HepG2 (cell line): Measurements from ENCODE around the gene BICRAL. TPM values are rescaled to one million over a fixed set of nuclear protein-coding genes. Genes with fewer than 3 reads are reported as not detected.

Source experiments
- ASH2L ChIP-seq: fragments of 300-600, 200-600 bp; sonication (generic); IDR thresholded peaks from 2 replicates; pipeline ENCODE4 v1.7.0; 2017; ENCODE audit warnings: low read depth, mild to moderate bottlenecking, moderate library complexity, mixed read lengths, low read length; ENCODE audit not compliant: insufficient read length
- CEBPG ChIP-seq: IDR thresholded peaks from 2 replicates; pipeline ENCODE4 v1.6.1; 2016
- ELF3 ChIP-seq: IDR thresholded peaks from 2 replicates; pipeline ENCODE4 v1.6.1; 2016; ENCODE audit warnings: missing genetic modification reagents, missing compliant biosample characterization
- EP300 ChIP-seq, 3 experiments: sonication (generic) in 1 of 3; formaldehyde crosslinking in 1 of 3; IDR thresholded peaks; 2 replicates each; pipeline versions ENCODE4 v1.5.1 to v1.6.1; 2011 to 2020; ENCODE audit warnings: low read depth in 2 of 3, low read length in 2 of 3, borderline replicate concordance in 1 of 3, improper control_type of control experiment in 1 of 3, mild to moderate bottlenecking in 1 of 3, missing genetic modification reagents in 1 of 3, moderate library complexity in 1 of 3
- ETV5 ChIP-seq: IDR thresholded peaks from 2 replicates; pipeline ENCODE4 v1.6.1; 2018; ENCODE audit warnings: missing biosample characterization, missing genetic modification reagents, inconsistent platforms, borderline replicate concordance
- GABPB1 ChIP-seq: IDR thresholded peaks from 2 replicates; pipeline ENCODE4 v1.6.1; 2016; ENCODE audit warnings: mild to moderate bottlenecking, missing genetic modification reagents, moderate library complexity, missing compliant biosample characterization
- GATAD1 ChIP-seq: IDR thresholded peaks from 2 replicates; pipeline ENCODE4 v1.6.1; 2016; ENCODE audit warnings: missing genetic modification reagents, missing compliant biosample characterization
- HNF4A ChIP-seq: sonication (generic); formaldehyde crosslinking; IDR thresholded peaks from 2 replicates; pipeline ENCODE4 v1.4.0; 2020; ENCODE audit warnings: missing genetic modification reagents
- NFKBIZ ChIP-seq: IDR thresholded peaks from 2 replicates; pipeline ENCODE4 v1.6.1; 2018; ENCODE audit warnings: missing genetic modification reagents, missing compliant biosample characterization
- RFXANK ChIP-seq: IDR thresholded peaks from 2 replicates; pipeline ENCODE4 v1.6.1; 2016
- SIN3B ChIP-seq: fragments of 150-350 bp; IDR thresholded peaks from 2 replicates; pipeline ENCODE4 v1.6.1; 2014; ENCODE audit warnings: low read length
- SP1 ChIP-seq, 2 experiments: fragments of 450-650 bp in 1 of 2; sonication (generic) in 1 of 2; formaldehyde crosslinking in 1 of 2; IDR thresholded peaks; 2 replicates each; pipeline versions ENCODE4 v1.4.0 to v1.6.1; 2016 to 2020; ENCODE audit warnings: missing genetic modification reagents in 1 of 2
- THAP11 ChIP-seq: IDR thresholded peaks from 2 replicates; pipeline ENCODE4 v1.6.1; 2016; ENCODE audit warnings: missing biosample characterization, missing genetic modification reagents
- ZC3H4 ChIP-seq: sonication (generic); formaldehyde crosslinking; IDR thresholded peaks from 2 replicates; pipeline ENCODE4 v1.4.0; 2020; ENCODE audit warnings: missing genetic modification reagents, borderline replicate concordance
- ZFP82 ChIP-seq: sonication (generic); formaldehyde crosslinking; IDR thresholded peaks from 2 replicates; pipeline ENCODE4 v1.5.1; 2020; ENCODE audit warnings: mild to moderate bottlenecking, missing genetic modification reagents, borderline replicate concordance
- ZNF33A ChIP-seq: sonication (generic); formaldehyde crosslinking; IDR thresholded peaks from 2 replicates; pipeline ENCODE4 v1.5.1; 2020; ENCODE audit warnings: missing genetic modification reagents, mild to moderate bottlenecking, moderate library complexity, borderline replicate concordance
- ZNF629 ChIP-seq: sonication (generic); formaldehyde crosslinking; conservative IDR thresholded peaks from 2 replicates; pipeline ENCODE4 v1.5.0; 2020; ENCODE audit warnings: missing genetic modification reagents
- ZNF672 ChIP-seq: sonication (generic); formaldehyde crosslinking; IDR thresholded peaks from 2 replicates; pipeline ENCODE4 v1.8.1; 2022; ENCODE audit warnings: missing genetic modification reagents
- ZNF724P ChIP-seq: sonication (generic); formaldehyde crosslinking; IDR thresholded peaks from 2 replicates; pipeline ENCODE4 v1.8.0; 2022; ENCODE audit warnings: missing genetic modification reagents, borderline replicate concordance
- ZNF746 ChIP-seq: sonication (generic); formaldehyde crosslinking; IDR thresholded peaks from 2 replicates; pipeline ENCODE4 v1.8.0; 2022; ENCODE audit warnings: mild to moderate bottlenecking, missing genetic modification reagents
- ZNF75D ChIP-seq: sonication (generic); formaldehyde crosslinking; IDR thresholded peaks from 2 replicates; pipeline ENCODE4 v1.8.1; 2023; ENCODE audit warnings: missing genetic modification reagents, mild to moderate bottlenecking, borderline replicate concordance
- polyA plus RNA-seq, 8 experiments: library from polyadenylated mRNA; depleted of rRNA in 3 of 8; stranded (reverse) in 7 of 8; unstranded in 1 of 8; fragments of >200 nt; fragmentation: Illumina TruSeq in 4 of 8; extraction: Trizol in 4 of 8; gene quantifications; 2 replicates each; pipeline versions ENCODE4 v1.2.1 to v1.2.3, GENCODE V29; 2011 to 2016; ENCODE audit warnings: low read depth in 4 of 8, missing spikeins in 1 of 8, mixed read lengths in 1 of 8; ENCODE audit not compliant: insufficient read depth in 1 of 8
- total RNA-seq, 5 experiments: library from RNA; depleted of rRNA; stranded (reverse); fragments of >200 nt; fragmentation: Illumina TruSeq; extraction: Trizol; gene quantifications; 2 replicates each; pipeline ENCODE4 v1.2.3, GENCODE V29; 2016; ENCODE audit warnings: low read depth in 1 of 5
- TF ChIP-seq, protein P1 (sequence below): IDR thresholded peaks from 2 replicates; pipeline ENCODE4 v1.6.1; 2012; ENCODE audit warnings: inconsistent platforms
- TF ChIP-seq, protein P2 (sequence below), 2 experiments: sonication (generic) in 1 of 2; formaldehyde crosslinking in 1 of 2; IDR thresholded peaks; 2 replicates each; pipeline versions ENCODE4 v1.4.0 to v1.6.1; 2018 to 2020; ENCODE audit warnings: missing genetic modification reagents in 2 of 2, borderline replicate concordance in 1 of 2, low read depth in 1 of 2, mild to moderate bottlenecking in 1 of 2, missing biosample characterization in 1 of 2
- TF ChIP-seq, protein P3 (sequence below): IDR thresholded peaks from 2 replicates; pipeline ENCODE4 v1.6.1; 2016; ENCODE audit warnings: missing compliant biosample characterization, missing genetic modification reagents, borderline replicate concordance
- TF ChIP-seq, protein P4 (sequence below): sonication (generic); formaldehyde crosslinking; IDR thresholded peaks from 2 replicates; pipeline ENCODE4 v1.8.0; 2022; ENCODE audit warnings: mild to moderate bottlenecking, missing genetic modification reagents, moderate library complexity
- TF ChIP-seq, protein P5 (sequence below): sonication (generic); formaldehyde crosslinking; IDR thresholded peaks from 2 replicates; pipeline ENCODE4 v1.5.0; 2020; ENCODE audit warnings: mild to moderate bottlenecking, missing genetic modification reagents

Gene BICRAL
- total and polyA plus RNA-seq, 2 of the 13 experiments (the other 11 are each of a cell fraction or from before 2014, with no cell fraction given) = 5.0 to 13.5 TPM

DNA sequence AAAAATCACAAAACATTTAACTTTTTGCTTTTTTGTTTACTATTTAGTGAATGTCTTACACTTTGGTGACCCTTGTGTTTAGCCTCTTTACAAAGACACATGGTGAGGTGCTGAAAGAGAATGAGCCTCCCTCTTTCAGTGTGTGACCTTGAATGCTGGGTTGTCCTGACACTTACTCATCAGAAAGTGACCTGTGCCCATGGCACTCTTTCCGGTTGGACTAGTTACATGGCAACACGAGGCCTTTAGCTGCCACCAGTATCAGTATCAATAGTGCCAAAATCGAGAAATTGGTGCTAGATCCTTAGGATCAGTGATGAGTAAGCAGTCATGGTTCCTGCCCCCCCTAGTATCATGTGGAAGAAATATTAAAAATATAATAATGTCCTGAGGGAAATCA is 95.8 kb downstream of the BICRAL start (continued):
- TF ChIP-seq CEBPG (CRISPR knock-in tag) = no peak
- peak; percentile 77 for TF ChIP-seq GATAD1 (CRISPR knock-in tag)
- TF ChIP-seq HNF4A (CRISPR knock-in tag) = peak; percentile 18; the same call in 1 of the 2 replicates
- TF ChIP-seq GABPB1 (CRISPR knock-in tag) = peak; percentile 57; the same call in 1 of the 2 replicates
- TF ChIP-seq ZNF33A = no peak
- TF ChIP-seq, protein P1, sequence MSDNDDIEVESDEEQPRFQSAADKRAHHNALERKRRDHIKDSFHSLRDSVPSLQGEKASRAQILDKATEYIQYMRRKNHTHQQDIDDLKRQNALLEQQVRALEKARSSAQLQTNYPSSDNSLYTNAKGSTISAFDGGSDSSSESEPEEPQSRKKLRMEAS = peak; percentile 62
- TF ChIP-seq ZNF629 (CRISPR knock-in tag) = peak; percentile 58
- TF ChIP-seq EP300 (IDR thresholded peaks at IDR 0.05; ENCODE audit: low read depth in 2 of 2, low read length in 2 of 2) = no peak
- TF ChIP-seq EP300 (CRISPR knock-in tag; IDR thresholded peaks at IDR 0.05; ENCODE audit: borderline replicate concordance) = no peak
- TF ChIP-seq ASH2L = peak; percentile 26
- peak; percentile 90 for TF ChIP-seq ETV5
- TF ChIP-seq, protein P2, sequence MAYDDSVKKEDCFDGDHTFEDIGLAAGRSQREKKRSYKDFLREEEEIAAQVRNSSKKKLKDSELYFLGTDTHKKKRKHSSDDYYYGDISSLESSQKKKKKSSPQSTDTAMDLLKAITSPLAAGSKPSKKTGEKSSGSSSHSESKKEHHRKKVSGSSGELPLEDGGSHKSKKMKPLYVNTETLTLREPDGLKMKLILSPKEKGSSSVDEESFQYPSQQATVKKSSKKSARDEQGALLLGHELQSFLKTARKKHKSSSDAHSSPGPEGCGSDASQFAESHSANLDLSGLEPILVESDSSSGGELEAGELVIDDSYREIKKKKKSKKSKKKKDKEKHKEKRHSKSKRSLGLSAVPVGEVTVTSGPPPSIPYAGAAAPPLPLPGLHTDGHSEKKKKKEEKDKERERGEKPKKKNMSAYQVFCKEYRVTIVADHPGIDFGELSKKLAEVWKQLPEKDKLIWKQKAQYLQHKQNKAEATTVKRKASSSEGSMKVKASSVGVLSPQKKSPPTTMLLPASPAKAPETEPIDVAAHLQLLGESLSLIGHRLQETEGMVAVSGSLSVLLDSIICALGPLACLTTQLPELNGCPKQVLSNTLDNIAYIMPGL (CRISPR knock-in tag; IDR thresholded peaks at IDR 0.05; ENCODE audit: borderline replicate concordance in 1 of 2, low read depth in 1 of 2) = 0 out of 4 replicates have a peak, but pooled peaks of 1 of the 2 experiments have one; percentile 13
- TF ChIP-seq THAP11 (CRISPR knock-in tag) = peak; percentile 53; the same call in 1 of the 2 replicates
- TF ChIP-seq ZNF746 = no peak
- no peak for TF ChIP-seq ZFP82 (CRISPR knock-in tag)
- no peak for TF ChIP-seq ZC3H4 (CRISPR knock-in tag)
- TF ChIP-seq SP1 (IDR thresholded peaks at IDR 0.05) = no peak
- 0 out of 2 replicates have a peak, but pooled peaks have one; percentile 7 for TF ChIP-seq SP1 (CRISPR knock-in tag; IDR thresholded peaks at IDR 0.05)
- no peak for TF ChIP-seq ZNF672 (CRISPR knock-in tag)
- no peak for TF ChIP-seq ZNF75D
- TF ChIP-seq, protein P3, sequence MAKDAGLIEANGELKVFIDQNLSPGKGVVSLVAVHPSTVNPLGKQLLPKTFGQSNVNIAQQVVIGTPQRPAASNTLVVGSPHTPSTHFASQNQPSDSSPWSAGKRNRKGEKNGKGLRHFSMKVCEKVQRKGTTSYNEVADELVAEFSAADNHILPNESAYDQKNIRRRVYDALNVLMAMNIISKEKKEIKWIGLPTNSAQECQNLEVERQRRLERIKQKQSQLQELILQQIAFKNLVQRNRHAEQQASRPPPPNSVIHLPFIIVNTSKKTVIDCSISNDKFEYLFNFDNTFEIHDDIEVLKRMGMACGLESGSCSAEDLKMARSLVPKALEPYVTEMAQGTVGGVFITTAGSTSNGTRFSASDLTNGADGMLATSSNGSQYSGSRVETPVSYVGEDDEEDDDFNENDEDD (CRISPR knock-in tag) = peak; percentile 33; the same call in 1 of the 2 replicates
- TF ChIP-seq, protein P4, sequence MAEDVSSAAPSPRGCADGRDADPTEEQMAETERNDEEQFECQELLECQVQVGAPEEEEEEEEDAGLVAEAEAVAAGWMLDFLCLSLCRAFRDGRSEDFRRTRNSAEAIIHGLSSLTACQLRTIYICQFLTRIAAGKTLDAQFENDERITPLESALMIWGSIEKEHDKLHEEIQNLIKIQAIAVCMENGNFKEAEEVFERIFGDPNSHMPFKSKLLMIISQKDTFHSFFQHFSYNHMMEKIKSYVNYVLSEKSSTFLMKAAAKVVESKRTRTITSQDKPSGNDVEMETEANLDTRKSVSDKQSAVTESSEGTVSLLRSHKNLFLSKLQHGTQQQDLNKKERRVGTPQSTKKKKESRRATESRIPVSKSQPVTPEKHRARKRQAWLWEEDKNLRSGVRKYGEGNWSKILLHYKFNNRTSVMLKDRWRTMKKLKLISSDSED (CRISPR knock-in tag) = no peak
- 0 out of 2 replicates have a peak, but pooled peaks have one; percentile 6 for TF ChIP-seq ZNF724P (CRISPR knock-in tag)
- TF ChIP-seq, protein P5, sequence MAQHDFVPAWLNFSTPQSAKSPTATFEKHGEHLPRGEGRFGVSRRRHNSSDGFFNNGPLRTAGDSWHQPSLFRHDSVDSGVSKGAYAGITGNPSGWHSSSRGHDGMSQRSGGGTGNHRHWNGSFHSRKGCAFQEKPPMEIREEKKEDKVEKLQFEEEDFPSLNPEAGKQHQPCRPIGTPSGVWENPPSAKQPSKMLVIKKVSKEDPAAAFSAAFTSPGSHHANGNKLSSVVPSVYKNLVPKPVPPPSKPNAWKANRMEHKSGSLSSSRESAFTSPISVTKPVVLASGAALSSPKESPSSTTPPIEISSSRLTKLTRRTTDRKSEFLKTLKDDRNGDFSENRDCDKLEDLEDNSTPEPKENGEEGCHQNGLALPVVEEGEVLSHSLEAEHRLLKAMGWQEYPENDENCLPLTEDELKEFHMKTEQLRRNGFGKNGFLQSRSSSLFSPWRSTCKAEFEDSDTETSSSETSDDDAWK (CRISPR knock-in tag) = no peak
- 0 out of 2 replicates have a peak, but pooled peaks have one; percentile 33 for TF ChIP-seq NFKBIZ (CRISPR knock-in tag)
- TF ChIP-seq SIN3B = no peak
- no peak for TF ChIP-seq RFXANK (CRISPR knock-in tag)
- TF ChIP-seq ELF3 (CRISPR knock-in tag) = peak; percentile 57; the same call in 1 of the 2 replicates
